GM13977 (cell line): ENCODE results near the gene CAMK1D.

ENCODE experiments used
- DNase-seq: peaks from one replicate; pipeline ENCODE4 v3.0.0; 2012; ENCODE audit warnings: low spot score
- in situ Hi-C: fragments of 300-500 bp; cut with MboI; formaldehyde crosslinking; loops from one replicate; pipeline ENCODE4 v1.12.0; 2022; ENCODE audit warnings: low sequenced_read_pairs, low pct_unique_long_range_greater_than_20kb, mixed read lengths, inconsistent platforms; ENCODE audit not compliant: unreplicated experiment
- TF ChIP-seq, protein P1 (sequence below): IDR thresholded peaks from 2 replicates; pipeline ENCODE4 v1.5.1; 2012; ENCODE audit warnings: mild to moderate bottlenecking, control low read depth; ENCODE audit not compliant: insufficient read depth; ENCODE audit errors: extremely low read depth, missing control alignments

Gene CAMK1D

GRCh38 chr10:12382157-12382548, 32.8 kb downstream of the CAMK1D start:
- DNase-seq, result no peak
- TF ChIP-seq, protein P1, sequence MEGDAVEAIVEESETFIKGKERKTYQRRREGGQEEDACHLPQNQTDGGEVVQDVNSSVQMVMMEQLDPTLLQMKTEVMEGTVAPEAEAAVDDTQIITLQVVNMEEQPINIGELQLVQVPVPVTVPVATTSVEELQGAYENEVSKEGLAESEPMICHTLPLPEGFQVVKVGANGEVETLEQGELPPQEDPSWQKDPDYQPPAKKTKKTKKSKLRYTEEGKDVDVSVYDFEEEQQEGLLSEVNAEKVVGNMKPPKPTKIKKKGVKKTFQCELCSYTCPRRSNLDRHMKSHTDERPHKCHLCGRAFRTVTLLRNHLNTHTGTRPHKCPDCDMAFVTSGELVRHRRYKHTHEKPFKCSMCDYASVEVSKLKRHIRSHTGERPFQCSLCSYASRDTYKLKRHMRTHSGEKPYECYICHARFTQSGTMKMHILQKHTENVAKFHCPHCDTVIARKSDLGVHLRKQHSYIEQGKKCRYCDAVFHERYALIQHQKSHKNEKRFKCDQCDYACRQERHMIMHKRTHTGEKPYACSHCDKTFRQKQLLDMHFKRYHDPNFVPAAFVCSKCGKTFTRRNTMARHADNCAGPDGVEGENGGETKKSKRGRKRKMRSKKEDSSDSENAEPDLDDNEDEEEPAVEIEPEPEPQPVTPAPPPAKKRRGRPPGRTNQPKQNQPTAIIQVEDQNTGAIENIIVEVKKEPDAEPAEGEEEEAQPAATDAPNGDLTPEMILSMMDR, result no peak
- in situ Hi-C loops, result no loop called here

GRCh38 chr10:12382956-12383531, 33.7 kb downstream of the CAMK1D start:
- in situ Hi-C loops, result no loop called here
- DNase-seq, result no peak
- TF ChIP-seq, protein P1, result no peak

GRCh38 chr10:12384906-12385305, 35.6 kb downstream of the CAMK1D start:
- TF ChIP-seq, protein P1, result no peak
- DNase-seq, result no peak
- in situ Hi-C loops, result no loop called here

- no peak for DNase-seq
- TF ChIP-seq, protein P1, result no peak
- in situ Hi-C loops, result no loop called here
Measured at GRCh38 chr10:12387561-12388210, 38.3 kb downstream of the CAMK1D start.

GRCh38 chr10:12388671-12389070, 39.3 kb downstream of the CAMK1D start:
- TF ChIP-seq, protein P1, result no peak
- in situ Hi-C loops, result no loop called here
- no peak for DNase-seq

- DNase-seq, result no peak
- in situ Hi-C loops, result no loop called here
- TF ChIP-seq, protein P1, result no peak
Measured at GRCh38 chr10:12389154-12389734, 39.9 kb downstream of the CAMK1D start.
